Hindlimb muscle (tissue), 1 donor: ENCODE results near the gene PIK3AP1. TPM values are rescaled to one million over a fixed set of nuclear protein-coding genes. Genes with fewer than 3 reads are reported as not detected.
"Not testable (repeated sequence)": the region's sequence is repeated elsewhere in the genome, so short reads cannot be mapped to it uniquely, and the experiment has no call there.

Experiments
- DNase-seq: peaks from one replicate; pipeline ENCODE4 v3.0.0-alpha.2; 2013
- polyA plus RNA-seq: library from polyadenylated mRNA; unstranded; fragments of 120-200 nt; gene quantifications from one replicate; pipeline ENCODE4 v1.2.1, GENCODE V29; 2013; ENCODE audit not compliant: insufficient read length

The PIK3AP1 gene
- polyA plus RNA-seq, 1 donor = 3.2 TPM

- no peak for DNase-seq
These were observed 143.9 kb downstream of the PIK3AP1 start for GRCh38 chr10:96576277-96576980.

GRCh38 chr10:96574564-96574963 lies 145.8 kb downstream of the PIK3AP1 start:
- DNase-seq = not testable (repeated sequence)

- DNase-seq = no peak
These were observed 147.3 kb downstream of the PIK3AP1 start for GRCh38 chr10:96573036-96573435.

GRCh38 chr10:96570983-96571964 lies 149.0 kb downstream of the PIK3AP1 start:
- DNase-seq = no peak

- DNase-seq = no peak
These were observed 149.8 kb downstream of the PIK3AP1 start for GRCh38 chr10:96570511-96570910.

GRCh38 chr10:96568402-96568801 lies 151.9 kb downstream of the PIK3AP1 start:
- DNase-seq = no peak

- no peak for DNase-seq
These were observed 154.5 kb downstream of the PIK3AP1 start for GRCh38 chr10:96565774-96566173.

GRCh38 chr10:96560966-96561887 lies 159.1 kb downstream of the PIK3AP1 start:
- no peak for DNase-seq

- DNase-seq = no peak
These were observed 159.8 kb downstream of the PIK3AP1 start for GRCh38 chr10:96560489-96560888.

- no peak for DNase-seq
These were observed 164.3 kb downstream of the PIK3AP1 start for GRCh38 chr10:96556003-96556402.

- DNase-seq = no peak
These were observed 165.0 kb downstream of the PIK3AP1 start for GRCh38 chr10:96555330-96555729.

- no peak for DNase-seq
These were observed 171.7 kb downstream of the PIK3AP1 start for GRCh38 chr10:96548589-96548988.

GRCh38 chr10:96545558-96545957 lies 174.8 kb downstream of the PIK3AP1 start:
- not testable (repeated sequence) for DNase-seq

Other genes starting within 250 kb of the PIK3AP1 start
- 0.72 TPM for gene TLL2, start 206.6 kb downstream of the PIK3AP1 start, polyA plus RNA-seq
- gene TM9SF3, start 133.5 kb downstream of the PIK3AP1 start, polyA plus RNA-seq = 76.8 TPM
- 16.2 TPM for gene LCOR, start 111.8 kb upstream of the PIK3AP1 start, polyA plus RNA-seq